Measurements from ENCODE around the gene AGAP2. TPM values are rescaled to one million over a fixed set of nuclear protein-coding genes. Genes with fewer than 3 reads are reported as not detected.
A peak's percentile ranks its signal among the peaks of the same experiment; 100 is the strongest.

AGAP2 gene
- polyA plus RNA-seq, 2 of the 4 experiments (the other 2 are of a cell fraction) = 0.26 to 0.45 TPM

DNA sequence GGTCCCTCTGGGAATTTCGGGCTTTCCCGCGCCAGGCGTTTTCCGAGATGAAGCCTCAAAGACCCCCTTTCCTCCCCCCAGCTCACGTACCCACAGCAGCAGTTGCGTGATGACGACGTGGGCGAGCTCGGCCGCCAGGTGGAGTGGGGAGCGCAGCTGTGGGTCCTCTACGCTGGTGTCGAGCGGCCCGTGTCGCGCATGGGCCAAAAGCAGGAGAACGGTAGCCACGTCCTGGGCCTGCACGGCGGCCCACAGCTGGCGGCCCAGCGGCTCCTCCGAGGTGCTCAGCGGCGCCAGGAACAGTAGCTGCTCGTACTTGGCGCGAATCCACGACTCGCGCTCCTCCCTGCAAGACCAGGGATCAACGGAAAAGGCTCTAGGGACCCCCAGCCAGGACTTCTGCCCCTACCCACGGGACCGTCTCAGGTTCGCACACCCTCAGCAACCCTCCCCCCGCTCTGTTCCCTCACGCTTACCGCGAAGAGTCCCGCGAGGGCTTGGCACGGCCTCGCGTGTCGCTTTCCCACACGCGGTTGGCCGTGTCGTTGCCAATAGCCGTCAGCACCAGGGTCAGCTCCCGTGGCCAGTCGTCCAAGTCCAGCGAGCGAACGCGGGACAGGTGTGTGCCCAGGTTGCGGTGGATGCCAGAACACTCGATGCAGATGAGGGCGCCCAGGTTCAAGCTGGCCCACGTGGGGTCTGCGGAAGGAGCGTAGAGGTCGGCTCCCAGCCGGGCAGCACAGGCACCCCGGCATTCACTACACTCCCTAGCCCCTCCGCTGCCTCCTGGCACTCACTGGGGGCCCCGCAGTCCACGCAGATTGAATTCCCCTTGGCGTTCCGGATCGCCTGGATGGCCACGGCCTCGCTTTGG, 11.4 kb downstream of the AGAP2 start:
- FAIRE-seq = no peak
- peak overlapping the region; percentile 96 for H3K4me3 ChIP-seq
- H3K9me3 ChIP-seq = no peaks in the 10 kb centered on the region
- peak overlapping the region; percentile 99 for H3K4me2 ChIP-seq
- POLR2A ChIA-PET = interaction anchor here (1.4 to 1.9 kb wide), 4 partner anchors 8 to 34 kb away, joined by 3 to 14 read pairs (median 4); partner anchors contain the start of gene CDK4
- CTCF ChIA-PET = interaction anchor here (0.6 to 13.8 kb wide), 16 partner anchors 10 to 545 kb away, joined by 3 to 242 read pairs (median 7); partner anchors contain the start of genes AGAP2, DTX3, OS9 and TSPAN31
- peak; percentile 20 to 35 for ATAC-seq
- 84% methylated on average over 64 of the region's 76 CpGs for WGBS (ENCODE audit: missing lambda C conversion rate)
- DNase-seq (ENCODE audit: low read depth in 1 of 2, low spot score in 1 of 2) = no peak
- peaks cover 18% of the 10 kb centered on the region for H3K4me1 ChIP-seq
- peak overlapping the region; percentile 97 to 98 for H3K27ac ChIP-seq
- TF ChIP-seq EHF (CRISPR knock-in tag; IDR thresholded peaks at IDR 0.05) = no peak
- no peak for TF ChIP-seq EHMT2 (IDR thresholded peaks at IDR 0.05; ENCODE audit: low read depth)
- no peak for TF ChIP-seq EP300 (IDR thresholded peaks at IDR 0.05)
- TF ChIP-seq, protein P1, sequence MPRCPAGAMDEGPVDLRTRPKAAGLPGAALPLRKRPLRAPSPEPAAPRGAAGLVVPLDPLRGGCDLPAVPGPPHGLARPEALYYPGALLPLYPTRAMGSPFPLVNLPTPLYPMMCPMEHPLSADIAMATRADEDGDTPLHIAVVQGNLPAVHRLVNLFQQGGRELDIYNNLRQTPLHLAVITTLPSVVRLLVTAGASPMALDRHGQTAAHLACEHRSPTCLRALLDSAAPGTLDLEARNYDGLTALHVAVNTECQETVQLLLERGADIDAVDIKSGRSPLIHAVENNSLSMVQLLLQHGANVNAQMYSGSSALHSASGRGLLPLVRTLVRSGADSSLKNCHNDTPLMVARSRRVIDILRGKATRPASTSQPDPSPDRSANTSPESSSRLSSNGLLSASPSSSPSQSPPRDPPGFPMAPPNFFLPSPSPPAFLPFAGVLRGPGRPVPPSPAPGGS (IDR thresholded peaks at IDR 0.05) = no peak
- TF ChIP-seq RAD21 (conservative IDR thresholded peaks at IDR 0.05 in 1 of 2, IDR thresholded peaks at IDR 0.05 in 1 of 2) = no peak
- no peak for TF ChIP-seq TP53 (CRISPR knock-in tag; IDR thresholded peaks at IDR 0.05)
- TF ChIP-seq, protein P2, sequence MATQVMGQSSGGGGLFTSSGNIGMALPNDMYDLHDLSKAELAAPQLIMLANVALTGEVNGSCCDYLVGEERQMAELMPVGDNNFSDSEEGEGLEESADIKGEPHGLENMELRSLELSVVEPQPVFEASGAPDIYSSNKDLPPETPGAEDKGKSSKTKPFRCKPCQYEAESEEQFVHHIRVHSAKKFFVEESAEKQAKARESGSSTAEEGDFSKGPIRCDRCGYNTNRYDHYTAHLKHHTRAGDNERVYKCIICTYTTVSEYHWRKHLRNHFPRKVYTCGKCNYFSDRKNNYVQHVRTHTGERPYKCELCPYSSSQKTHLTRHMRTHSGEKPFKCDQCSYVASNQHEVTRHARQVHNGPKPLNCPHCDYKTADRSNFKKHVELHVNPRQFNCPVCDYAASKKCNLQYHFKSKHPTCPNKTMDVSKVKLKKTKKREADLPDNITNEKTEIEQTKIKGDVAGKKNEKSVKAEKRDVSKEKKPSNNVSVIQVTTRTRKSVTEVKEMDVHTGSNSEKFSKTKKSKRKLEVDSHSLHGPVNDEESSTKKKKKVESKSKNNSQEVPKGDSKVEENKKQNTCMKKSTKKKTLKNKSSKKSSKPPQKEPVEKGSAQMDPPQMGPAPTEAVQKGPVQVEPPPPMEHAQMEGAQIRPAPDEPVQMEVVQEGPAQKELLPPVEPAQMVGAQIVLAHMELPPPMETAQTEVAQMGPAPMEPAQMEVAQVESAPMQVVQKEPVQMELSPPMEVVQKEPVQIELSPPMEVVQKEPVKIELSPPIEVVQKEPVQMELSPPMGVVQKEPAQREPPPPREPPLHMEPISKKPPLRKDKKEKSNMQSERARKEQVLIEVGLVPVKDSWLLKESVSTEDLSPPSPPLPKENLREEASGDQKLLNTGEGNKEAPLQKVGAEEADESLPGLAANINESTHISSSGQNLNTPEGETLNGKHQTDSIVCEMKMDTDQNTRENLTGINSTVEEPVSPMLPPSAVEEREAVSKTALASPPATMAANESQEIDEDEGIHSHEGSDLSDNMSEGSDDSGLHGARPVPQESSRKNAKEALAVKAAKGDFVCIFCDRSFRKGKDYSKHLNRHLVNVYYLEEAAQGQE (IDR thresholded peaks at IDR 0.05) = peak; percentile 73
- TF ChIP-seq, protein P3, sequence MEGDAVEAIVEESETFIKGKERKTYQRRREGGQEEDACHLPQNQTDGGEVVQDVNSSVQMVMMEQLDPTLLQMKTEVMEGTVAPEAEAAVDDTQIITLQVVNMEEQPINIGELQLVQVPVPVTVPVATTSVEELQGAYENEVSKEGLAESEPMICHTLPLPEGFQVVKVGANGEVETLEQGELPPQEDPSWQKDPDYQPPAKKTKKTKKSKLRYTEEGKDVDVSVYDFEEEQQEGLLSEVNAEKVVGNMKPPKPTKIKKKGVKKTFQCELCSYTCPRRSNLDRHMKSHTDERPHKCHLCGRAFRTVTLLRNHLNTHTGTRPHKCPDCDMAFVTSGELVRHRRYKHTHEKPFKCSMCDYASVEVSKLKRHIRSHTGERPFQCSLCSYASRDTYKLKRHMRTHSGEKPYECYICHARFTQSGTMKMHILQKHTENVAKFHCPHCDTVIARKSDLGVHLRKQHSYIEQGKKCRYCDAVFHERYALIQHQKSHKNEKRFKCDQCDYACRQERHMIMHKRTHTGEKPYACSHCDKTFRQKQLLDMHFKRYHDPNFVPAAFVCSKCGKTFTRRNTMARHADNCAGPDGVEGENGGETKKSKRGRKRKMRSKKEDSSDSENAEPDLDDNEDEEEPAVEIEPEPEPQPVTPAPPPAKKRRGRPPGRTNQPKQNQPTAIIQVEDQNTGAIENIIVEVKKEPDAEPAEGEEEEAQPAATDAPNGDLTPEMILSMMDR (IDR thresholded peaks at IDR 0.05) = no peak; the same call in 2 of the 3 replicates
- TF ChIP-seq GATA3 (IDR thresholded peaks at IDR 0.05; ENCODE audit: borderline replicate concordance) = no peak
- TF ChIP-seq HDAC2 (IDR thresholded peaks at IDR 0.05) = no peak
- TF ChIP-seq, protein P4, sequence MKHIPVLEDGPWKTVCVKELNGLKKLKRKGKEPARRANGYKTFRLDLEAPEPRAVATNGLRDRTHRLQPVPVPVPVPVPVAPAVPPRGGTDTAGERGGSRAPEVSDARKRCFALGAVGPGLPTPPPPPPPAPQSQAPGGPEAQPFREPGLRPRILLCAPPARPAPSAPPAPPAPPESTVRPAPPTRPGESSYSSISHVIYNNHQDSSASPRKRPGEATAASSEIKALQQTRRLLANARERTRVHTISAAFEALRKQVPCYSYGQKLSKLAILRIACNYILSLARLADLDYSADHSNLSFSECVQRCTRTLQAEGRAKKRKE (CRISPR knock-in tag; IDR thresholded peaks at IDR 0.05; ENCODE audit: low read depth) = no peak
- TF ChIP-seq, protein P5, sequence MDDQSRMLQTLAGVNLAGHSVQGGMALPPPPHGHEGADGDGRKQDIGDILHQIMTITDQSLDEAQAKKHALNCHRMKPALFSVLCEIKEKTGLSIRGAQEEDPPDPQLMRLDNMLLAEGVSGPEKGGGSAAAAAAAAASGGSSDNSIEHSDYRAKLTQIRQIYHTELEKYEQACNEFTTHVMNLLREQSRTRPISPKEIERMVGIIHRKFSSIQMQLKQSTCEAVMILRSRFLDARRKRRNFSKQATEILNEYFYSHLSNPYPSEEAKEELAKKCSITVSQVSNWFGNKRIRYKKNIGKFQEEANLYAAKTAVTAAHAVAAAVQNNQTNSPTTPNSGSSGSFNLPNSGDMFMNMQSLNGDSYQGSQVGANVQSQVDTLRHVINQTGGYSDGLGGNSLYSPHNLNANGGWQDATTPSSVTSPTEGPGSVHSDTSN (IDR thresholded peaks at IDR 0.05) = no peak
- TF ChIP-seq, protein P6, sequence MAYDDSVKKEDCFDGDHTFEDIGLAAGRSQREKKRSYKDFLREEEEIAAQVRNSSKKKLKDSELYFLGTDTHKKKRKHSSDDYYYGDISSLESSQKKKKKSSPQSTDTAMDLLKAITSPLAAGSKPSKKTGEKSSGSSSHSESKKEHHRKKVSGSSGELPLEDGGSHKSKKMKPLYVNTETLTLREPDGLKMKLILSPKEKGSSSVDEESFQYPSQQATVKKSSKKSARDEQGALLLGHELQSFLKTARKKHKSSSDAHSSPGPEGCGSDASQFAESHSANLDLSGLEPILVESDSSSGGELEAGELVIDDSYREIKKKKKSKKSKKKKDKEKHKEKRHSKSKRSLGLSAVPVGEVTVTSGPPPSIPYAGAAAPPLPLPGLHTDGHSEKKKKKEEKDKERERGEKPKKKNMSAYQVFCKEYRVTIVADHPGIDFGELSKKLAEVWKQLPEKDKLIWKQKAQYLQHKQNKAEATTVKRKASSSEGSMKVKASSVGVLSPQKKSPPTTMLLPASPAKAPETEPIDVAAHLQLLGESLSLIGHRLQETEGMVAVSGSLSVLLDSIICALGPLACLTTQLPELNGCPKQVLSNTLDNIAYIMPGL (CRISPR knock-in tag; IDR thresholded peaks at IDR 0.05; ENCODE audit: borderline replicate concordance) = no peak
- TF ChIP-seq HOXA7 (CRISPR knock-in tag; IDR thresholded peaks at IDR 0.05) = no peak
- no peak for TF ChIP-seq FOSB (CRISPR knock-in tag; IDR thresholded peaks at IDR 0.05)
- no peak for TF ChIP-seq CEBPB (IDR thresholded peaks at IDR 0.05)
- TF ChIP-seq MAZ (IDR thresholded peaks at IDR 0.05; ENCODE audit: borderline replicate concordance, low read depth, low read length) = no peak
- TF ChIP-seq ZSCAN20 (CRISPR knock-in tag; IDR thresholded peaks at IDR 0.05) = no peak
- TF ChIP-seq FOSL2 (IDR thresholded peaks at IDR 0.05) = no peak
- no peak for TF ChIP-seq FOSL2 (CRISPR knock-in tag; IDR thresholded peaks at IDR 0.05)
- no peak for TF ChIP-seq KDM1A (IDR thresholded peaks at IDR 0.05; ENCODE audit: low read depth)
- no peak for TF ChIP-seq ESRRA (IDR thresholded peaks at IDR 0.05; ENCODE audit: borderline replicate concordance, low read length)
- no peak for TF ChIP-seq ZNF302 (CRISPR knock-in tag; IDR thresholded peaks at IDR 0.05)
- no peak for TF ChIP-seq RARB (CRISPR knock-in tag; IDR thresholded peaks at IDR 0.05)
- no peak for TF ChIP-seq CBX2 (IDR thresholded peaks at IDR 0.05; ENCODE audit: borderline replicate concordance, low read depth)
- no peak for TF ChIP-seq CBX8 (IDR thresholded peaks at IDR 0.05)
- no peak for TF ChIP-seq JUNB (IDR thresholded peaks at IDR 0.05)
- TF ChIP-seq HOXB13 (CRISPR knock-in tag; IDR thresholded peaks at IDR 0.05; ENCODE audit: low read depth) = peak; percentile 5; the same call in 1 of the 2 replicates
- TF ChIP-seq JUN (IDR thresholded peaks at IDR 0.05) = 0 out of 5 replicates have a peak, but pooled peaks of 1 of the 2 experiments have one; percentile 5
- no peak for TF ChIP-seq ZFP36 (IDR thresholded peaks at IDR 0.05; ENCODE audit: borderline replicate concordance, partially characterized antibody)
